ENCODE results near the gene RAET1E.

Gene RAET1E

GRCh38 chr6:149890629-149891045 lies 7.3 kb downstream of the RAET1E start:
- no peak for TF ChIP-seq Cebpa-rat (IDR thresholded peaks at IDR 0.05)
- Histone ChIP-seq H3K9me3 (replicated peaks in 1 of 11) (no peaks in the 10 kb centered on the region), H3K4me1 (peaks cover 5 to 10% (median 7%) of the 10 kb centered on the region in 10 experiments)

GRCh38 chr6:149889326-149889725 lies 8.6 kb downstream of the RAET1E start:
- H4K20me1 ChIP-seq = no peaks in the 10 kb centered on the region
- H3K27ac ChIP-seq = no peak overlapping the region
- no peaks in the 10 kb centered on the region for H3K36me3 ChIP-seq
- no peaks in the 10 kb centered on the region for H3K4me1 ChIP-seq
- no peak overlapping the region for H3K9ac ChIP-seq
- no peak overlapping the region for H3K4me2 ChIP-seq
- H3K9me3 ChIP-seq (replicated peaks in 1 of 11) = no peaks in the 10 kb centered on the region
- no peak for TF ChIP-seq Cebpa-rat (IDR thresholded peaks at IDR 0.05)
- H3K27me3 ChIP-seq = no peaks in the 10 kb centered on the region
- no peak overlapping the region for H3K4me3 ChIP-seq

More at GRCh38 chr6:149890629-149891045, 7.3 kb downstream of the RAET1E start:
- no peak overlapping the region for H3K4me3 ChIP-seq
- H3K27me3 ChIP-seq = no peaks in the 10 kb centered on the region
- no peaks in the 10 kb centered on the region for H4K20me1 ChIP-seq
- H3K36me3 ChIP-seq = no peaks in the 10 kb centered on the region
- H3K4me2 ChIP-seq = no peak overlapping the region
- no peak overlapping the region for H3K9ac ChIP-seq
- no peak overlapping the region for H3K27ac ChIP-seq

- Histone ChIP-seq H3K27me3 (no peaks in the 10 kb centered on the region), H4K20me1 (no peaks in the 10 kb centered on the region), H3K9ac (no peak overlapping the region), H3K27ac (no peak overlapping the region), H3K4me2 (no peak overlapping the region), H3K9me3 (replicated peaks in 1 of 11) (no peaks in the 10 kb centered on the region), H3K4me1 (no peaks in the 10 kb centered on the region), H3K4me3 (no peak overlapping the region), H3K36me3 (no peaks in the 10 kb centered on the region)
- TF ChIP-seq Cebpa-rat (IDR thresholded peaks at IDR 0.05) = no peak
Measured at GRCh38 chr6:149888659-149889058, 9.3 kb downstream of the RAET1E start.

- H3K4me2 ChIP-seq = no peak overlapping the region
- H3K36me3 ChIP-seq = no peaks in the 10 kb centered on the region
- no peak overlapping the region for H3K27ac ChIP-seq
- H3K9ac ChIP-seq = no peak overlapping the region
- H3K4me3 ChIP-seq = no peak overlapping the region
- H3K27me3 ChIP-seq = no peaks in the 10 kb centered on the region
- H4K20me1 ChIP-seq = no peaks in the 10 kb centered on the region
- no peaks in the 10 kb centered on the region for H3K9me3 ChIP-seq (replicated peaks in 1 of 11)
- no peaks in the 10 kb centered on the region for H3K4me1 ChIP-seq
- no peak for TF ChIP-seq Cebpa-rat (IDR thresholded peaks at IDR 0.05)
Measured at GRCh38 chr6:149888093-149888492, 9.8 kb downstream of the RAET1E start.

GRCh38 chr6:149887343-149887742 lies 10.6 kb downstream of the RAET1E start:
- no peak overlapping the region for H3K4me3 ChIP-seq
- no peaks in the 10 kb centered on the region for H4K20me1 ChIP-seq
- no peaks in the 10 kb centered on the region for H3K27me3 ChIP-seq
- no peak overlapping the region for H3K4me2 ChIP-seq
- no peaks in the 10 kb centered on the region for H3K36me3 ChIP-seq
- no peak overlapping the region for H3K9ac ChIP-seq
- no peak for TF ChIP-seq Cebpa-rat (IDR thresholded peaks at IDR 0.05)
- no peak overlapping the region for H3K27ac ChIP-seq
- H3K4me1 ChIP-seq = no peaks in the 10 kb centered on the region
- no peaks in the 10 kb centered on the region for H3K9me3 ChIP-seq (replicated peaks in 1 of 11)

GRCh38 chr6:149885888-149886287 lies 12.0 kb downstream of the RAET1E start:
- H3K4me2 ChIP-seq = no peak overlapping the region
- H3K36me3 ChIP-seq = no peaks in the 10 kb centered on the region
- no peak overlapping the region for H3K9ac ChIP-seq
- no peaks in the 10 kb centered on the region for H3K9me3 ChIP-seq (replicated peaks in 1 of 11)
- no peak overlapping the region for H3K4me3 ChIP-seq
- no peaks in the 10 kb centered on the region for H3K27me3 ChIP-seq
- H3K4me1 ChIP-seq = no peaks in the 10 kb centered on the region
- H4K20me1 ChIP-seq = no peaks in the 10 kb centered on the region
- TF ChIP-seq Cebpa-rat (IDR thresholded peaks at IDR 0.05) = no peak
- H3K27ac ChIP-seq = no peak overlapping the region

GRCh38 chr6:149884617-149885016 lies 13.3 kb downstream of the RAET1E start:
- no peak overlapping the region for H3K9ac ChIP-seq
- H3K4me2 ChIP-seq = no peak overlapping the region
- no peaks in the 10 kb centered on the region for H3K36me3 ChIP-seq
- no peak for TF ChIP-seq Cebpa-rat (IDR thresholded peaks at IDR 0.05)
- no peaks in the 10 kb centered on the region for H3K4me1 ChIP-seq
- H3K4me3 ChIP-seq = no peak overlapping the region
- no peaks in the 10 kb centered on the region for H3K27me3 ChIP-seq
- H3K27ac ChIP-seq = no peak overlapping the region
- no peaks in the 10 kb centered on the region for H3K9me3 ChIP-seq (replicated peaks in 1 of 11)
- no peaks in the 10 kb centered on the region for H4K20me1 ChIP-seq

GRCh38 chr6:149884215-149884614 lies 13.7 kb downstream of the RAET1E start:
- no peak overlapping the region for H3K4me3 ChIP-seq
- no peaks in the 10 kb centered on the region for H3K4me1 ChIP-seq
- no peak overlapping the region for H3K27ac ChIP-seq
- no peak overlapping the region for H3K9ac ChIP-seq
- H4K20me1 ChIP-seq = no peaks in the 10 kb centered on the region
- no peak overlapping the region for H3K4me2 ChIP-seq
- H3K27me3 ChIP-seq = no peaks in the 10 kb centered on the region
- no peaks in the 10 kb centered on the region for H3K36me3 ChIP-seq
- H3K9me3 ChIP-seq (replicated peaks in 1 of 11) = no peaks in the 10 kb centered on the region
- no peak for TF ChIP-seq Cebpa-rat (IDR thresholded peaks at IDR 0.05)

GRCh38 chr6:149881860-149882259 lies 16.1 kb downstream of the RAET1E start:
- Histone ChIP-seq H3K4me3 (no peak overlapping the region), H3K27ac (no peak overlapping the region), H3K9ac (no peak overlapping the region), H3K4me1 (no peaks in the 10 kb centered on the region), H3K9me3 (replicated peaks in 1 of 11) (peaks cover 0 to 4% (median 0%) of the 10 kb centered on the region in 11 experiments; a peak in 1 of 22 replicates), H4K20me1 (no peaks in the 10 kb centered on the region), H3K36me3 (no peaks in the 10 kb centered on the region), H3K27me3 (no peaks in the 10 kb centered on the region), H3K4me2 (no peak overlapping the region)
- TF ChIP-seq Cebpa-rat (IDR thresholded peaks at IDR 0.05) = no peak

- H3K36me3 ChIP-seq = no peaks in the 10 kb centered on the region
- H3K4me1 ChIP-seq = no peaks in the 10 kb centered on the region
- H3K27me3 ChIP-seq = no peaks in the 10 kb centered on the region
- H3K27ac ChIP-seq = no peak overlapping the region
- peaks cover 0 to 4% (median 0%) of the 10 kb centered on the region in 11 experiments; a peak in 1 of 22 replicates for H3K9me3 ChIP-seq (replicated peaks in 1 of 11)
- no peak overlapping the region for H3K4me2 ChIP-seq
- no peak overlapping the region for H3K9ac ChIP-seq
- H4K20me1 ChIP-seq = no peaks in the 10 kb centered on the region
- H3K4me3 ChIP-seq = no peak overlapping the region
- TF ChIP-seq Cebpa-rat (IDR thresholded peaks at IDR 0.05) = no peak
Measured at GRCh38 chr6:149881066-149881766, 16.7 kb downstream of the RAET1E start.
